Measurements from ENCODE around the gene SETD2.

SETD2 gene

DNA sequence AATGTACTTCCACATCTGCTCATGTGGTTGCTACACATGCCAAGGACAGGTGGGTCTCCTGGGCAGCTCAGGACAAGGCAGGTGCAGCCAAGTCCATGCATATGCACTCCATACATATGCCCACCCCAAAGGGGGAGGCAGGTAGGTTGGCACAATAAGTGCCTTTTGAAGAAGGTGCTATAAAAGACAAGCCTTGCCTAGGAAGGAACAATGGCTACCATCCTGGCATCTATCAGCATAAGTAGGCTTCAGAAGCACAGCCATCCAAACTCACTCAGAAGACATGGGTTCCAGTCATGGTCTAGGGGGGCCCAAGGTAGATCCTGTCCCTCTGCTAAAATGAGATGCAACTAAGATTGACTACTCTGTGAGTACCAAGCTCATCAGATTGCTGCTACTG is 149.9 kb downstream of the SETD2 start:
- no peaks in the 10 kb centered on the region for H4K20me1 ChIP-seq (ENCODE audit: insufficient read depth)
- TF ChIP-seq, protein P1, sequence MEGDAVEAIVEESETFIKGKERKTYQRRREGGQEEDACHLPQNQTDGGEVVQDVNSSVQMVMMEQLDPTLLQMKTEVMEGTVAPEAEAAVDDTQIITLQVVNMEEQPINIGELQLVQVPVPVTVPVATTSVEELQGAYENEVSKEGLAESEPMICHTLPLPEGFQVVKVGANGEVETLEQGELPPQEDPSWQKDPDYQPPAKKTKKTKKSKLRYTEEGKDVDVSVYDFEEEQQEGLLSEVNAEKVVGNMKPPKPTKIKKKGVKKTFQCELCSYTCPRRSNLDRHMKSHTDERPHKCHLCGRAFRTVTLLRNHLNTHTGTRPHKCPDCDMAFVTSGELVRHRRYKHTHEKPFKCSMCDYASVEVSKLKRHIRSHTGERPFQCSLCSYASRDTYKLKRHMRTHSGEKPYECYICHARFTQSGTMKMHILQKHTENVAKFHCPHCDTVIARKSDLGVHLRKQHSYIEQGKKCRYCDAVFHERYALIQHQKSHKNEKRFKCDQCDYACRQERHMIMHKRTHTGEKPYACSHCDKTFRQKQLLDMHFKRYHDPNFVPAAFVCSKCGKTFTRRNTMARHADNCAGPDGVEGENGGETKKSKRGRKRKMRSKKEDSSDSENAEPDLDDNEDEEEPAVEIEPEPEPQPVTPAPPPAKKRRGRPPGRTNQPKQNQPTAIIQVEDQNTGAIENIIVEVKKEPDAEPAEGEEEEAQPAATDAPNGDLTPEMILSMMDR (conservative IDR thresholded peaks at IDR 0.05; ENCODE audit: low read depth, low read length): no peak
- H3K27ac ChIP-seq: no peak overlapping the region
- H3K4me1 ChIP-seq (ENCODE audit: low read depth, poor library complexity, severe bottlenecking): no peaks in the 10 kb centered on the region
- H3K4me3 ChIP-seq (IDR thresholded peaks at IDR 0.05; ENCODE audit: insufficient read depth, low read depth, low read length): no peak overlapping the region
- H2AFZ ChIP-seq (ENCODE audit: low read depth): no peak overlapping the region
- H3K79me2 ChIP-seq (ENCODE audit: insufficient read depth, low read depth): no peaks in the 10 kb centered on the region
- no peak overlapping the region for H3K4me2 ChIP-seq
- H3K36me3 ChIP-seq (ENCODE audit: insufficient read depth): no peaks in the 10 kb centered on the region
- no peak overlapping the region for H3K9ac ChIP-seq
- no peaks in the 10 kb centered on the region for H3K27me3 ChIP-seq (ENCODE audit: insufficient read depth, low read depth)

DNA sequence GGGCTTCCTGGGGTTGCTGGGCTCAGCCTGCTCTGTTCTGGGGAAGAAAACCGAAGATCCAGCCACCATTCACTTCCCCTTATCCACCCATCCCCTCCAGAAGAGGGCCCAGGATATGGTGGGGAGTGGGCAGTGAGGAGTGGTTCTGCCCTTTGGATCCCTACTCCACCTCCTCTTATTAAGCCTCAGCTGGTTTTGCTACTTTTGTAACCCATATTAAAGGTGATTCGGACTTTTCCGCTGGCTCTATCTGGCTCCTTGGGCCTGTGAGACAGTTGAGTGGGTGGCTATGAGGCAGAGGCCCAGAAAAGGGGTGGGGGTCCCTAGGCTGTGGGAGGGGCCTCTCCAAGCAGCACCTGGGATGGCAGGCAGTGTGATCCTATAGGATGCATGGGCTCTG is 150.7 kb downstream of the SETD2 start:
- no peak overlapping the region for H3K9ac ChIP-seq
- H3K27me3 ChIP-seq (ENCODE audit: insufficient read depth, low read depth): no peaks in the 10 kb centered on the region
- TF ChIP-seq, protein P1 (conservative IDR thresholded peaks at IDR 0.05; ENCODE audit: low read depth, low read length): no peak
- H3K36me3 ChIP-seq (ENCODE audit: insufficient read depth): no peaks in the 10 kb centered on the region
- H3K4me2 ChIP-seq: no peak overlapping the region
- no peaks in the 10 kb centered on the region for H4K20me1 ChIP-seq (ENCODE audit: insufficient read depth)
- H3K79me2 ChIP-seq (ENCODE audit: insufficient read depth, low read depth): no peaks in the 10 kb centered on the region
- no peak overlapping the region for H3K4me3 ChIP-seq (IDR thresholded peaks at IDR 0.05; ENCODE audit: insufficient read depth, low read depth, low read length)
- no peak overlapping the region for H2AFZ ChIP-seq (ENCODE audit: low read depth)
- no peak overlapping the region for H3K27ac ChIP-seq
- no peaks in the 10 kb centered on the region for H3K4me1 ChIP-seq (ENCODE audit: low read depth, poor library complexity, severe bottlenecking)

DNA sequence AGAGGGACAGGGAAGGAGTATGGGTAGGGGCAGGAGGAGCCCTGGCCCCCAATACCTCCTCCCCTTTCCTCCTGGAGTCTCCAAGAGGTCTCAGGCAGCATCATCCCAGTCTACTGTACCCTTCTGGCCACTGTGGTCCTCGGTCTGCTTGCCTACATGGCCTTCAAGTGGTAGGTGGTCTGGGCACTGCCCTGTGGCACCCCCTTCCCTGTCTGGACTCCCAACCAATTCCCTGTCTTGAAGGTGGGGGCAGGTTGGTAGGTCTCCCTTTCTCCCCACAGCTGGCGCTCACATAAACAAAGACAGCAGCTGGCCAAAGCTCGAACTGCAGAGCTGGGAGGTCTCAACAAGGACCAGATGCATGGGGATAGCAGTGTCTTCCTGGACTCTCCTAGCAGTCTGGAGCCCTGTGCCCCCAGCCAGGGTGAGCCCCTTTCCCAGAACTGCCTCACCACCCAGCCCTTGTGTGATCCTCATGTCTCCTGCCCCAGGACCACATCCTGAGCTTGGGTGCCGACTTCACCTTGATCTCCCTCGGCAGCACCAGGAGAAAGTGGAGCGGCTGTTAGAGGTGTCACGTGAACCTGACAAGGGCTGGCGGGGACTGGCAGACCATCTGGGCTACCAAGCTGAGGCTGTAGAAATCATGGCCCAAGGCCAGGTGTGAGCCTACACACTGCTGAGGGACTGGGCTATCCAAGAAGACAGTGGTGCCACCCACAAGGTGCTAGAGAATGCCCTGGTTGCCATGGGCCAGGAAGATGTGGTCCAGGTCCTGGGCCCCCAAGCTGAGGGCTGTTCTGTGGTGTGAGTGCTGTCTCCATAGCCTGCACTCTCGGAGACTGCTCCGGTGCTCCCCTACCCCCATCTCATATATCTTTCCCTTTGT is 151.3 kb downstream of the SETD2 start:
- Histone ChIP-seq H3K79me2 (ENCODE audit: insufficient read depth, low read depth) (no peaks in the 10 kb centered on the region), H3K36me3 (ENCODE audit: insufficient read depth) (no peaks in the 10 kb centered on the region), H3K4me1 (ENCODE audit: low read depth, poor library complexity, severe bottlenecking) (no peaks in the 10 kb centered on the region), H3K4me2 (no peak overlapping the region), H3K27ac (no peak overlapping the region), H4K20me1 (ENCODE audit: insufficient read depth) (no peaks in the 10 kb centered on the region), H3K4me3 (IDR thresholded peaks at IDR 0.05; ENCODE audit: insufficient read depth, low read depth, low read length) (no peak overlapping the region), H2AFZ (ENCODE audit: low read depth) (no peak overlapping the region), H3K9ac (no peak overlapping the region), H3K27me3 (ENCODE audit: insufficient read depth, low read depth) (no peaks in the 10 kb centered on the region)
- TF ChIP-seq, protein P1 (conservative IDR thresholded peaks at IDR 0.05; ENCODE audit: low read depth, low read length): no peak

GRCh38 chr3:47011371-47011770 is 152.5 kb downstream of the SETD2 start:
- H3K4me2 ChIP-seq: no peak overlapping the region

More at GRCh38 chr3:47011371-47011770, 152.5 kb downstream of the SETD2 start:
- Histone ChIP-seq H3K9ac (no peak overlapping the region), H3K79me2 (ENCODE audit: insufficient read depth, low read depth) (no peaks in the 10 kb centered on the region), H2AFZ (ENCODE audit: low read depth) (no peak overlapping the region), H3K4me1 (ENCODE audit: low read depth, poor library complexity, severe bottlenecking) (no peaks in the 10 kb centered on the region), H3K36me3 (ENCODE audit: insufficient read depth) (no peaks in the 10 kb centered on the region), H3K27me3 (ENCODE audit: insufficient read depth, low read depth) (no peaks in the 10 kb centered on the region), H3K4me3 (IDR thresholded peaks at IDR 0.05; ENCODE audit: insufficient read depth, low read depth, low read length) (no peak overlapping the region), H4K20me1 (ENCODE audit: insufficient read depth) (no peaks in the 10 kb centered on the region), H3K27ac (no peak overlapping the region)
- TF ChIP-seq, protein P1 (conservative IDR thresholded peaks at IDR 0.05; ENCODE audit: low read depth, low read length): no peak
